HCT116 (cell line): Measurements from ENCODE around the gene BCR.
A peak's percentile ranks its signal among the peaks of the same experiment; 100 is the strongest.

Experiments used
- EZH2 ChIP-seq: fragments of 200-600 bp; sonication (generic); IDR thresholded peaks from 2 replicates; pipeline ENCODE4 v1.6.1; 2017; ENCODE audit warnings: antibody characterized with exemption, mixed run types
- POLR2A ChIP-seq: IDR thresholded peaks from 2 replicates; pipeline ENCODE4 v1.7.0; 2011; ENCODE audit warnings: borderline replicate concordance; ENCODE audit not compliant: insufficient read depth, insufficient read length; ENCODE audit errors: extremely low read depth
- TF ChIP-seq, protein P1 (sequence below), 3 experiments: fragments of 200-600 bp in 1 of 3; sonication (generic) in 1 of 3; IDR thresholded peaks in 2 of 3; conservative IDR thresholded peaks in 1 of 3; 2 replicates each; pipeline ENCODE4 v1.5.1; 2012 to 2017; ENCODE audit warnings: low read depth in 2 of 3, low read length in 2 of 3, antibody characterized with exemption in 1 of 3, borderline replicate concordance in 1 of 3, control low read depth in 1 of 3, mild to moderate bottlenecking in 1 of 3, mixed read lengths in 1 of 3, mixed run types in 1 of 3, moderate library complexity in 1 of 3; ENCODE audit not compliant: insufficient read depth in 1 of 3

DNA sequence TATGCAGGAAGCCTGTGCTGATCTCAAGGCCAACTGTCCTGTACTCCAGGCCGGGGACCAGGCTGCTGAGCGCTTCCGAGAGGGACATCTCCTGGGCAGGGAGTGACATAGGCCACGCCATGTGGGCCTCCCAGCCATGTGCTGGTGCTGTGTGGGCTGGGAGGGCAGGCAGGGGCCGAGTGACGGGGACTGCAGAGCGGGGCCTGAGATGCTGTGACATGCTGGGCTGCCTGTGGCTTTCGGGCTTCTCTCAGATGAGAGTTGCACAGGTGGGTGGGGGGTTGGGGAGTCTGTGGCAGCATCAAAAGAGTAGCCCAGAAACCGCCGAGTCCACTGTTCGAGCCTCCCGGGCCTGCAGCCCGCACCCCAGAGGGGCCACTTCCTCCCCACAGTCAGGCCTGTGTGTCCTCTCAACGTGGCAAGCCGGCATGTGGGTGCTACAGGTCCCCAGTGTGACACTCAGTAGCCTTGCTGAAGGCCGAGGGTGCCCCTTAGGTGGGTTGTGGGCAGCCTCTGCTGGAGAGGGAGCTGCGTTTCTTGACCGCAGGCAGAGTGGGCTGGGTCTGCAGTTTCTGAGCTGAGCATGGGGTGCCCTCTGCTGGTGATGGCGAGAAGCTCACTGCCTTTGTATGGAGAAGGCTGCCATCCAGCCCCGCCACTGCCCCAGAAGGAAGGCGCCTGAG is 101.2 kb downstream of the BCR start:
- TF ChIP-seq, protein P1, sequence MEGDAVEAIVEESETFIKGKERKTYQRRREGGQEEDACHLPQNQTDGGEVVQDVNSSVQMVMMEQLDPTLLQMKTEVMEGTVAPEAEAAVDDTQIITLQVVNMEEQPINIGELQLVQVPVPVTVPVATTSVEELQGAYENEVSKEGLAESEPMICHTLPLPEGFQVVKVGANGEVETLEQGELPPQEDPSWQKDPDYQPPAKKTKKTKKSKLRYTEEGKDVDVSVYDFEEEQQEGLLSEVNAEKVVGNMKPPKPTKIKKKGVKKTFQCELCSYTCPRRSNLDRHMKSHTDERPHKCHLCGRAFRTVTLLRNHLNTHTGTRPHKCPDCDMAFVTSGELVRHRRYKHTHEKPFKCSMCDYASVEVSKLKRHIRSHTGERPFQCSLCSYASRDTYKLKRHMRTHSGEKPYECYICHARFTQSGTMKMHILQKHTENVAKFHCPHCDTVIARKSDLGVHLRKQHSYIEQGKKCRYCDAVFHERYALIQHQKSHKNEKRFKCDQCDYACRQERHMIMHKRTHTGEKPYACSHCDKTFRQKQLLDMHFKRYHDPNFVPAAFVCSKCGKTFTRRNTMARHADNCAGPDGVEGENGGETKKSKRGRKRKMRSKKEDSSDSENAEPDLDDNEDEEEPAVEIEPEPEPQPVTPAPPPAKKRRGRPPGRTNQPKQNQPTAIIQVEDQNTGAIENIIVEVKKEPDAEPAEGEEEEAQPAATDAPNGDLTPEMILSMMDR (IDR thresholded peaks at IDR 0.05 in 2 of 3, conservative IDR thresholded peaks at IDR 0.05 in 1 of 3; ENCODE audit: borderline replicate concordance in 1 of 3, insufficient read depth in 1 of 3, low read depth in 2 of 3, low read length in 2 of 3), result peak; percentile 82 to 87 (median 86)
- TF ChIP-seq POLR2A, result no peak
- TF ChIP-seq EZH2, result no peak
